Endothelial cell (in vitro differentiated cells): ENCODE data around the gene SNTA1. TPM values are rescaled to one million over a fixed set of nuclear protein-coding genes. Genes with fewer than 3 reads are reported as not detected.
"Not testable (repeated sequence)": the region's sequence is repeated elsewhere in the genome, so short reads cannot be mapped to it uniquely, and the experiment has no call there.

ENCODE experiments used
- DNase-seq: peaks from one replicate; pipeline ENCODE4 v3.0.0; 2021; ENCODE audit warnings: low spot score
- H3K27ac Mint-ChIP-seq: one replicate; pipeline ENCODE4 v1.8.0; 2021; ENCODE audit warnings: mixed read lengths, inconsistent platforms; ENCODE audit not compliant: unreplicated experiment
- H3K27me3 Mint-ChIP-seq: one replicate; pipeline ENCODE4 v1.8.0; 2021; ENCODE audit warnings: mild to moderate bottlenecking, moderate library complexity, mixed read lengths, inconsistent platforms; ENCODE audit not compliant: unreplicated experiment
- H3K36me3 Mint-ChIP-seq: one replicate; pipeline ENCODE4 v1.8.0; 2021; ENCODE audit warnings: mild to moderate bottlenecking, low read depth, mixed read lengths, inconsistent platforms; ENCODE audit not compliant: unreplicated experiment
- H3K4me1 Mint-ChIP-seq: one replicate; pipeline ENCODE4 v1.8.0; 2021; ENCODE audit warnings: mild to moderate bottlenecking, mixed read lengths, inconsistent platforms; ENCODE audit not compliant: unreplicated experiment
- H3K4me3 Mint-ChIP-seq: one replicate; pipeline ENCODE4 v1.8.0; 2021; ENCODE audit warnings: mild to moderate bottlenecking, mixed read lengths, inconsistent platforms; ENCODE audit not compliant: unreplicated experiment
- H3K9me3 Mint-ChIP-seq: one replicate; pipeline ENCODE4 v1.8.0; 2021; ENCODE audit warnings: mixed read lengths, inconsistent platforms; ENCODE audit not compliant: unreplicated experiment
- CTCF ChIP-seq: fragments of 200-600 bp; sonication (generic); IDR thresholded peaks from one replicate; pipeline ENCODE4 v1.5.0; 2021; ENCODE audit warnings: antibody characterized with exemption; ENCODE audit not compliant: unreplicated experiment
- total RNA-seq: library from RNA; stranded (reverse); fragmentation: NEBNext Ultra II Directional; extraction: Animal tissue kit (Norgen Biotek cat#: 25700); gene quantifications from one replicate; pipeline ENCODE4 v1.2.1, GENCODE V29; 2021; ENCODE audit not compliant: unreplicated experiment

SNTA1 gene
- total RNA-seq, 1 donor from 2014 or later = 1.6 TPM

- H3K36me3 Mint-ChIP-seq = no peaks in the 10 kb centered on the region
- H3K4me3 Mint-ChIP-seq = no peak overlapping the region
- TF ChIP-seq CTCF = no peak
- H3K9me3 Mint-ChIP-seq = no peaks in the 10 kb centered on the region
- no peaks in the 10 kb centered on the region for H3K4me1 Mint-ChIP-seq
- peaks cover 2% of the 10 kb centered on the region for H3K27me3 Mint-ChIP-seq
- no peak for DNase-seq
- H3K27ac Mint-ChIP-seq = no peak overlapping the region
Measured at GRCh38 chr20:33433465-33434234, 9.9 kb downstream of the SNTA1 start.

DNA sequence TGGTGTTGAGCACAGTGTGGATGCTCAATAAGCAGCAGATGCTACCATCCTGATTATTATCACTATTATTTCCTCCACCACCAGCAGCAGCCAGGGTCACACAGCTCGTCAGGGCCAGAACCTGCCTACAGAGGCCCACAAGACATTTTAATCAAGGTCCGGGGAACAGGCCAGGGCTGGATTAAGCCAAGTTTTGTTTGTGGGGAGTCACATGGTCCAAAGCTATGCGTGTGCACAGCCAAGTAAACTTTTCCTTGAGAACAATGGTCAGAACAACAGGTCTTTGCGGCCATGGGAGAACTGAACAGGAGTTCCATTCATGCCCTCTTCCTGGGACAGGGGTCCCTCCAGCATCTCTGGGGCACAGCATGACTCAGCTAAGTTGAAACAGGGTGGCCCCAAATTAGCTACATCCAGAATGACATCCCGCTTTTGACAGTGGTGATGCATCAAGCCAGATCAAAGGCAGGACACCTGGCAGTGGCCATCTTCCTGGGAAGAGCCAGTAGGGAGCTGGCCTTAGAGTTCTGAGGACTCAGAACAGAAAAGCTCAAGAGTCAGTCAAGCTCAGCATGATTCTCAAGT is 11.7 kb downstream of the SNTA1 start:
- DNase-seq = no peak
- Mint-ChIP-seq H3K27ac (no peak overlapping the region), H3K36me3 (no peaks in the 10 kb centered on the region), H3K9me3 (no peaks in the 10 kb centered on the region), H3K4me3 (no peak overlapping the region), H3K4me1 (no peaks in the 10 kb centered on the region), H3K27me3 (peaks cover 2% of the 10 kb centered on the region)
- TF ChIP-seq CTCF = no peak

GRCh38 chr20:33423875-33424274 is 19.7 kb downstream of the SNTA1 start:
- not testable (repeated sequence) for H3K9me3 Mint-ChIP-seq, H3K27ac Mint-ChIP-seq, H3K4me1 Mint-ChIP-seq, H3K27me3 Mint-ChIP-seq, DNase-seq, H3K4me3 Mint-ChIP-seq, H3K36me3 Mint-ChIP-seq

DNA sequence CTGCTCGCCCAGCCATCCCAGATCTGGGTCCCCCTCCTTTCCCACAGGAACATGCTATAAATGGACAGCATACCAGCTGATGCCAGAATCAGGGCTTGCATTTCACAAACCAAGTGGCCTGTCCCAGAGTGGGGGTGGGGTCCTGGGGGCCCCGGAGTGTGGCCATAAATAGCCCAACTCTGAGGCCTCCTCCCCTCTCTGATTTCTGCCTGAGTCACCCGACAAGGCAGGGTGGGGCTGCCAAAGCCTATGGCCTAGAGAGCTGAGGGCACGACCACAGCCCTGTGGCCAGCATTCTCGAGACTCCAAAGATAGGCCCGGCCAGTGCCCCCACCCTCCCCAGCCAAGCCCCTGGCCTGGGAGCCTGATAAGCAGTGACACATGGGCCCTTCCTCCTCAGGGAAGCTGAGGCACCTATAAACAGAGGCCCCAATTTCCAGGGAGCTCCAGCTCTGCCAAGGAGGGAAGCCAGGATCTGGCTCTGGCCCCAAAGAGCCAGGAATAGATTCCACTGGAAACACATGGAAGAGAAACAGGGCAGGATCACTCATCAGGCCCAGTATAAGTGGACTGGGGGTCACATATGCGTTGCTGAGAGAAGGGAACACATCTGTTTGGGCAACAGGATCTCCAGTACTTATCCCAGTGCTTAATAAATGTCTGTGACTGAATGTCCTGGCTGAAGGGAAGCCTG is 20.3 kb downstream of the SNTA1 start:
- no peak for DNase-seq
- Mint-ChIP-seq H3K27me3 (no peaks in the 10 kb centered on the region), H3K4me1 (no peaks in the 10 kb centered on the region), H3K36me3 (no peaks in the 10 kb centered on the region), H3K27ac (no peak overlapping the region), H3K4me3 (no peak overlapping the region), H3K9me3 (no peaks in the 10 kb centered on the region)
- no peak for TF ChIP-seq CTCF

GRCh38 chr20:33419140-33419974 is 24.2 kb downstream of the SNTA1 start:
- H3K9me3 Mint-ChIP-seq = no peaks in the 10 kb centered on the region
- no peaks in the 10 kb centered on the region for H3K4me1 Mint-ChIP-seq
- H3K4me3 Mint-ChIP-seq = no peak overlapping the region
- no peaks in the 10 kb centered on the region for H3K36me3 Mint-ChIP-seq
- H3K27me3 Mint-ChIP-seq = no peaks in the 10 kb centered on the region
- no peak overlapping the region for H3K27ac Mint-ChIP-seq
- DNase-seq = no peak
- TF ChIP-seq CTCF = no peak
